PC-9 (cell line): ENCODE results near the gene TRH.

ENCODE experiments used
- EZH2 ChIP-seq: fragments of 200-600 bp; sonication (generic); IDR thresholded peaks from 2 replicates; pipeline ENCODE4 v1.8.0; 2017; ENCODE audit warnings: antibody characterized with exemption, low read depth
- TF ChIP-seq, protein P1 (sequence below): fragments of 200-600 bp; sonication (generic); conservative IDR thresholded peaks from 2 replicates; pipeline ENCODE4 v1.6.1; 2017; ENCODE audit warnings: mixed run types, antibody characterized with exemption, mild to moderate bottlenecking, moderate library complexity

DNA sequence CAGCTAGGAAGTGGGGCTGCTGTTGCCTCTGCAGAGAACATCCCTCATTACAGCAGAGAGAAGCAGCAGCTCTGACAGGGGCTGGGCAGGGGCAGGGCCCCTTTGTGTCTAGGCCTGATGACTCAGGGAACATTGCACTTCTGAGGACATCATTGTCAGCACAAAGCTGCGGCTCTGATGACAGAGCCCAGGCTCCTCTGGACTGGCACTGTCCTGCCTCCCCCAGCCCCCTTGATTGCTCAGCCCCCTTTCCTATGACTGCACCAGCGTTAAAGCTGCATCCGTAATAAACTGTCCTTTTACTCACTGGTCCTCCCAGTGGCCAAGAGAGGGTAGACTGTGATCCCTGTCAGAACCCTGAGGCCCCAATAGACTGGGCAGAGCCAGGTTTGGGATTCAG is 18.3 kb downstream of the TRH start:
- no peak for TF ChIP-seq EZH2
- TF ChIP-seq, protein P1, sequence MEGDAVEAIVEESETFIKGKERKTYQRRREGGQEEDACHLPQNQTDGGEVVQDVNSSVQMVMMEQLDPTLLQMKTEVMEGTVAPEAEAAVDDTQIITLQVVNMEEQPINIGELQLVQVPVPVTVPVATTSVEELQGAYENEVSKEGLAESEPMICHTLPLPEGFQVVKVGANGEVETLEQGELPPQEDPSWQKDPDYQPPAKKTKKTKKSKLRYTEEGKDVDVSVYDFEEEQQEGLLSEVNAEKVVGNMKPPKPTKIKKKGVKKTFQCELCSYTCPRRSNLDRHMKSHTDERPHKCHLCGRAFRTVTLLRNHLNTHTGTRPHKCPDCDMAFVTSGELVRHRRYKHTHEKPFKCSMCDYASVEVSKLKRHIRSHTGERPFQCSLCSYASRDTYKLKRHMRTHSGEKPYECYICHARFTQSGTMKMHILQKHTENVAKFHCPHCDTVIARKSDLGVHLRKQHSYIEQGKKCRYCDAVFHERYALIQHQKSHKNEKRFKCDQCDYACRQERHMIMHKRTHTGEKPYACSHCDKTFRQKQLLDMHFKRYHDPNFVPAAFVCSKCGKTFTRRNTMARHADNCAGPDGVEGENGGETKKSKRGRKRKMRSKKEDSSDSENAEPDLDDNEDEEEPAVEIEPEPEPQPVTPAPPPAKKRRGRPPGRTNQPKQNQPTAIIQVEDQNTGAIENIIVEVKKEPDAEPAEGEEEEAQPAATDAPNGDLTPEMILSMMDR = no peak; the same call in 1 of the 2 replicates
